AG09309 (cell line): ENCODE data around the gene PCP4L1.

Experiments used
- DNase-seq: peaks from one replicate; pipeline ENCODE4 v3.0.0-alpha.2; 2010; ENCODE audit warnings: low read depth
- H3K4me3 ChIP-seq: 2 replicates; pipeline ENCODE4 v1.5.1; 2011; ENCODE audit warnings: mild to moderate bottlenecking, low read depth, low read length, moderate library complexity; ENCODE audit not compliant: control insufficient read depth
- CTCF ChIP-seq: IDR thresholded peaks from 2 replicates; pipeline ENCODE4 v1.5.1; 2011; ENCODE audit warnings: mild to moderate bottlenecking, low read depth, low read length, inconsistent platforms; ENCODE audit not compliant: insufficient read depth, control insufficient read depth; ENCODE audit errors: missing control alignments

Gene PCP4L1

GRCh38 chr1:161259765-161260164 is 1.2 kb downstream of the PCP4L1 start:
- TF ChIP-seq CTCF: no peak
- H3K4me3 ChIP-seq: no peak overlapping the region
- no peak for DNase-seq

- DNase-seq: no peak
- no peak overlapping the region for H3K4me3 ChIP-seq
- no peak for TF ChIP-seq CTCF
Observed at GRCh38 chr1:161260376-161261260, 2.1 kb downstream of the PCP4L1 start.

- TF ChIP-seq CTCF: no peak
- H3K4me3 ChIP-seq: no peak overlapping the region
- no peak for DNase-seq
Observed at GRCh38 chr1:161261261-161262235, 3.0 kb downstream of the PCP4L1 start.

GRCh38 chr1:161265305-161265704 is 6.8 kb downstream of the PCP4L1 start:
- no peak for DNase-seq
- TF ChIP-seq CTCF: no peak
- H3K4me3 ChIP-seq: no peak overlapping the region

- no peak overlapping the region for H3K4me3 ChIP-seq
- DNase-seq: no peak
- no peak for TF ChIP-seq CTCF
Observed at GRCh38 chr1:161266202-161266601, 7.7 kb downstream of the PCP4L1 start.

- no peak for TF ChIP-seq CTCF
- H3K4me3 ChIP-seq: no peak overlapping the region
- no peak for DNase-seq
Observed at GRCh38 chr1:161266836-161267235, 8.3 kb downstream of the PCP4L1 start.
